ENCODE data around the gene SEPTIN5. TPM values are rescaled to one million over a fixed set of nuclear protein-coding genes. Genes with fewer than 3 reads are reported as not detected.

The SEPTIN5 gene
- total and polyA plus RNA-seq, 2 experiments from 2014 or later: 4.3 to 17.2 TPM

DNA sequence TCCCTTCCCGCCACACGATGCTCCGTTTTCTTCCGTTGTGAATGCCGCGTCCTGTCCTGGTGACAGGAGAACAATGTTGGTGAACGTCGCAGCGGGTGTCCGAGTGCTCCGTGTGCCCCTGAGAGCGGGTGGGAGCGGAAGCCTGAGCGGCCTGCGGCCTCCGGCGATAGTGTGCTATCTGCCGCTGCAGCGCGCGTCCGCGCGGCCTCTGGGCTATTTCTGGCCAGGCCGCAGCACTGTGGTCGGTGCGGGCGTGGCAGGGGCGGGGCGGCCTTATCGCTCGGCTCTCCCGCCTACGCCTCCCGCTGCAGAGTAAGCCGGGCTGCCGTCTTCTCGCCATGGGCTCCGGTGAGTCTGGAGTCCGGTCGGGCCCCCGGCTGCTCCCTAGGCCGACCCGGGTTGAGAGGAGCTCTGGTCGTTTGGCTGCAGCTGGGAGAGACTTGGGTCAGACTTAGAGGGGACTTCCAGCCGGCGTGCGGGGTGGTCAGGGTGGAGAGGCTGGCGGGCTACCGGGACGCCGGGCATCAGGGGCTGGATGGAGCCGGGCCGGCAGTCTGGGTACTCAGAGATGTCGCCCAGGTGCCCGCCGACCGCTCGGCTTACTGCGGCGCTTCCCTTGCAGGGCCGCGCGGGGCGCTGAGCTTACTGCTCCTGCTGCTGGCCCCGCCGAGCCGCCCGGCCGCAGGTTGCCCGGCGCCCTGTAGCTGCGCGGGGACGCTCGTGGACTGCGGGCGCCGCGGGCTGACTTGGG, 9.1 kb downstream of the SEPTIN5 start, which contains the start of gene GP1BB (continued):
- TF ChIP-seq CTCF (conservative IDR thresholded peaks at IDR 0.05; ENCODE audit: low read depth in 2 of 2) (0 out of 4 replicates have a peak, but pooled peaks of 1 of the 2 experiments have one; percentile 4), POLR2AphosphoS5 (IDR thresholded peaks at IDR 0.05; ENCODE audit: low read depth) (peak; percentile 8; the same call in 1 of the 2 replicates), EZH2phosphoT487 (IDR thresholded peaks at IDR 0.05; ENCODE audit: unreplicated experiment) (no peak), ZNF114 (CRISPR knock-in tag; IDR thresholded peaks at IDR 0.05) (no peak), CREB1 (CRISPR knock-in tag; IDR thresholded peaks at IDR 0.05; ENCODE audit: low read depth) (no peak), JUNB (IDR thresholded peaks at IDR 0.05; ENCODE audit: unreplicated experiment) (no peak), ETS1 (IDR thresholded peaks at IDR 0.05) (no peak), REST (IDR thresholded peaks at IDR 0.05; ENCODE audit: unreplicated experiment) (no peak), EZH2 (IDR thresholded peaks at IDR 0.05; ENCODE audit: low read depth, unreplicated experiment) (peak; percentile 36), NANOG (IDR thresholded peaks at IDR 0.05; ENCODE audit: borderline replicate concordance) (no peak), STAT1 (IDR thresholded peaks at IDR 0.05; ENCODE audit: unreplicated experiment) (no peak)
